Body of pancreas (tissue), 4 donors: ENCODE results near the gene TP53I13.

Experiments
- CTCF ChIP-seq, 7 experiments: fragments of 450-650 bp in 4 of 7; fragments of 200-600 bp in 3 of 7; sonication (generic) in 3 of 7; IDR thresholded peaks; one replicate each; pipeline ENCODE4 v1.5.1; 2016 to 2019; ENCODE audit warnings: antibody characterized with exemption in 7 of 7
- POLR2A ChIP-seq, 3 donors: fragments of 450-650 bp; IDR thresholded peaks; one replicate each; pipeline ENCODE4 v1.6.1; 2016; ENCODE audit warnings: antibody characterized with exemption in 3 of 3, mild to moderate bottlenecking in 2 of 3

- TF ChIP-seq POLR2A (IDR thresholded peaks at IDR 0.05) (no peak), CTCF (IDR thresholded peaks at IDR 0.05) (no peak)
Observed at GRCh38 chr17:29575511-29576213, 7.2 kb downstream of the TP53I13 start.
